Loucy (cell line): ENCODE results near the gene ITGAL.

Experiments used
- H2AFZ ChIP-seq: fragments of 200-600 bp; sonication (generic); 2 replicates; pipeline ENCODE4 v1.6.0; 2016; ENCODE audit warnings: antibody characterized with exemption, mild to moderate bottlenecking, low read length, moderate library complexity
- H3F3A ChIP-seq: fragments of 200-600 bp; 2 replicates; pipeline ENCODE4 v1.6.0; 2016; ENCODE audit warnings: antibody characterized with exemption, low read depth, mild to moderate bottlenecking
- H3K27me3 ChIP-seq: fragments of 200-600 bp; sonication (generic); 2 replicates; pipeline ENCODE4 v1.6.1; 2014; ENCODE audit warnings: low read length, mild to moderate bottlenecking; ENCODE audit not compliant: insufficient read depth, poor library complexity, severe bottlenecking
- H3K36me3 ChIP-seq: fragments of 200-600 bp; sonication (generic); 2 replicates; pipeline ENCODE4 v1.6.1; 2016; ENCODE audit warnings: low read length; ENCODE audit not compliant: insufficient read depth
- H3K4me1 ChIP-seq: fragments of 200-600 bp; sonication (generic); 2 replicates; pipeline ENCODE4 v1.5.1; 2014; ENCODE audit warnings: low read length, mild to moderate bottlenecking; ENCODE audit not compliant: insufficient read depth, poor library complexity, severe bottlenecking
- H3K4me2 ChIP-seq: fragments of 200-600 bp; sonication (generic); 2 replicates; pipeline ENCODE4 v1.6.0; 2014; ENCODE audit warnings: antibody characterized with exemption, low read length, low read depth, mild to moderate bottlenecking; ENCODE audit not compliant: poor library complexity, severe bottlenecking
- H3K4me3 ChIP-seq: fragments of 200-600 bp; sonication (generic); 2 replicates; pipeline ENCODE4 v1.5.1; 2014; ENCODE audit warnings: low read length, mild to moderate bottlenecking, mixed read lengths; ENCODE audit not compliant: poor library complexity, severe bottlenecking
- H3K79me2 ChIP-seq: fragments of 200-600 bp; sonication (generic); 2 replicates; pipeline ENCODE4 v1.6.1; 2014; ENCODE audit warnings: low read length; ENCODE audit not compliant: insufficient read depth
- H3K9ac ChIP-seq: fragments of 200-600 bp; sonication (generic); 2 replicates; pipeline ENCODE4 v1.6.0; 2014; ENCODE audit warnings: mild to moderate bottlenecking, low read depth, low read length, moderate library complexity; ENCODE audit not compliant: poor library complexity, severe bottlenecking
- H3K9me2 ChIP-seq: fragments of 200-600 bp; sonication (generic); replicated peaks from 2 replicates; pipeline ENCODE4 v1.6.1; 2016; ENCODE audit warnings: low read depth, low read length, mixed read lengths
- H3K9me3 ChIP-seq: fragments of 200-600 bp; sonication (generic); 2 replicates; pipeline ENCODE4 v1.6.1; 2014; ENCODE audit warnings: mild to moderate bottlenecking, antibody characterized with exemption, low read length, low read depth; ENCODE audit not compliant: insufficient read depth
- H4K20me1 ChIP-seq: fragments of 200-600 bp; sonication (generic); 2 replicates; pipeline ENCODE4 v1.6.0; 2014; ENCODE audit warnings: antibody characterized with exemption, low read length, mild to moderate bottlenecking; ENCODE audit not compliant: insufficient read depth, poor library complexity, severe bottlenecking
- CTCF ChIP-seq: fragments of 200-600 bp; sonication (generic); conservative IDR thresholded peaks from 2 replicates; pipeline ENCODE4 v1.5.1; 2014; ENCODE audit warnings: mild to moderate bottlenecking, antibody characterized with exemption, low read length
- EZH2phosphoT487 ChIP-seq: fragments of 200-600 bp; IDR thresholded peaks from 2 replicates; pipeline ENCODE4 v1.6.1; 2018; ENCODE audit warnings: antibody characterized with exemption, mild to moderate bottlenecking, moderate library complexity, borderline replicate concordance

ITGAL gene

GRCh38 chr16:30569281-30569680 is 96.7 kb downstream of the ITGAL start:
- Histone ChIP-seq H3K9me3 (no peaks in the 10 kb centered on the region), H3K4me2 (no peak overlapping the region), H3K36me3 (no peaks in the 10 kb centered on the region), H3K27me3 (no peaks in the 10 kb centered on the region), H4K20me1 (no peaks in the 10 kb centered on the region), H3F3A (no peaks in the 10 kb centered on the region), H3K9me2 (no peaks in the 10 kb centered on the region), H3K4me1 (peaks cover 29% of the 10 kb centered on the region), H2AFZ (no peak overlapping the region), H3K9ac (no peak overlapping the region), H3K4me3 (no peak overlapping the region), H3K79me2 (peaks cover 22% of the 10 kb centered on the region)
- TF ChIP-seq CTCF = no peak
- no peak for TF ChIP-seq EZH2phosphoT487

GRCh38 chr16:30569746-30570635 is 97.4 kb downstream of the ITGAL start:
- peak overlapping the region; percentile 96 for H3K4me3 ChIP-seq
- no peak for TF ChIP-seq CTCF
- no peak for TF ChIP-seq EZH2phosphoT487
- no peaks in the 10 kb centered on the region for H3K9me3 ChIP-seq
- H3K4me2 ChIP-seq = peak overlapping the region; percentile 91
- H3K79me2 ChIP-seq = peaks cover 22% of the 10 kb centered on the region
- no peaks in the 10 kb centered on the region for H3F3A ChIP-seq
- no peaks in the 10 kb centered on the region for H3K9me2 ChIP-seq
- no peaks in the 10 kb centered on the region for H3K36me3 ChIP-seq
- peak overlapping the region; percentile 93 for H3K9ac ChIP-seq
- peaks cover 29% of the 10 kb centered on the region for H3K4me1 ChIP-seq
- H4K20me1 ChIP-seq = no peaks in the 10 kb centered on the region
- H2AFZ ChIP-seq = no peak overlapping the region
- H3K27me3 ChIP-seq = no peaks in the 10 kb centered on the region

DNA sequence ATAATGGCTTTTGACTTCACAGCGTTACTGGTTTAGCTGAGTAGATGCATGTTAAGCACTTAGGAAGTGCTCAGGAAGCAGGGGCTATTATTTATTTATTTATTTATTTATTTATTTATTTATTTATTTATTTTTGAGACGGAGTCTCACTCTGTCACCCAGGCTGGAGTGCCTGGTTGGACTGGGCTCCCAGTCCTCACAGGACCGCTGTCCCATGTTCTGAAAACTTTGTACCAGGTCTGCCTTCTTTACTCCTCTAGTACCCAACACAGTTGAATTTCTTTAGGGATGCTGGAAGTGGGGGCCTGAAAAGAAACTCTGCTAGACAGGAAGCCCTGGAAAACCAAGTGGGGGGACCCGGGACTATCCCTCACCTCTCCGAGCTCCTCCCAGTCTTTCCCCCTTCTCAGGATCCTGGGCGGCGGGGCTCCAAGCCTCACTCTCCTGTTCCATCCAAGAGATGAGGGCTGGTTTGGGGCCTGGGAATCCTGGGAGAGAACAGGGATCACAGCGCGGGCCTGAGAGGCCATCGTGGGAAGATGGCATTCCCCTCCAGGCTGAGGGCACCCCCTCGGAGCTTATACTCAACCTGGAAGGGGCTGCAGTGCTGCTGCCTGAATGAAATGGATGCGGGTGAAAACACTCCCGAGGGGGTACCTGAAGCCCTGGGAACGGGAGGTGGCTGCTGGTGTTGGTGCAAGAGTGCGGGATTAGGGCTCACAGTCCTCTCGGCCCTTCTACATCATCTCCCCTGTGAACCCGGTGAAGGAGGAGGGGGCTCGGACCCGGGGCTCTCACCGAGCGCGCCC is 98.3 kb downstream of the ITGAL start:
- Histone ChIP-seq H3K9me2 (no peaks in the 10 kb centered on the region), H3K4me2 (peak overlapping the region; percentile 91), H2AFZ (peak overlapping the region; percentile 84; the same call in 1 of the 2 replicates), H3F3A (no peaks in the 10 kb centered on the region), H3K79me2 (peaks cover 22% of the 10 kb centered on the region), H3K9me3 (no peaks in the 10 kb centered on the region), H3K9ac (peak overlapping the region; percentile 93), H4K20me1 (no peaks in the 10 kb centered on the region), H3K4me3 (peak overlapping the region; percentile 96), H3K36me3 (no peaks in the 10 kb centered on the region), H3K4me1 (peaks cover 29% of the 10 kb centered on the region), H3K27me3 (no peaks in the 10 kb centered on the region)
- no peak for TF ChIP-seq EZH2phosphoT487
- TF ChIP-seq CTCF = no peak
